HUES64 (cell line): Measurements from ENCODE around the gene DEF6.
"Not testable (repeated sequence)": the region's sequence is repeated elsewhere in the genome, so short reads cannot be mapped to it uniquely, and the experiment has no call there.

Experiments used
- H3K27ac ChIP-seq: 2 replicates; pipeline ENCODE4 v1.7.0; 2013; ENCODE audit warnings: low read depth, low read length, inconsistent platforms
- H3K27me3 ChIP-seq: 2 replicates; pipeline ENCODE4 v1.6.1; 2013; ENCODE audit warnings: mild to moderate bottlenecking, low read length; ENCODE audit not compliant: insufficient read depth
- H3K36me3 ChIP-seq: 2 replicates; pipeline ENCODE4 v1.6.1; 2013; ENCODE audit warnings: mild to moderate bottlenecking, low read length; ENCODE audit not compliant: insufficient read depth
- H3K4me1 ChIP-seq: 2 replicates; pipeline ENCODE4 v1.6.1; 2013; ENCODE audit warnings: mild to moderate bottlenecking, low read length, moderate library complexity; ENCODE audit not compliant: insufficient read depth
- H3K4me3 ChIP-seq: 2 replicates; pipeline ENCODE4 v1.5.1; 2013; ENCODE audit warnings: mild to moderate bottlenecking, low read length, moderate library complexity
- H3K9ac ChIP-seq: 2 replicates; pipeline ENCODE4 v1.6.1; 2013; ENCODE audit warnings: mild to moderate bottlenecking, low read depth, low read length
- H3K9me3 ChIP-seq: 2 replicates; pipeline ENCODE4 v1.6.1; 2013; ENCODE audit warnings: low read depth, low read length; ENCODE audit not compliant: insufficient read depth
- WGBS: fragments of 150-250, 120-280 bp; methylation state at CpG from one replicate; pipeline ENCODE4 v1.1.7; 2013; ENCODE audit warnings: missing lambda C conversion rate; 5-methylcytosine and 5-hydroxymethylcytosine counted together

Gene DEF6

GRCh38 chr6:35298625-35299140 lies 1.1 kb downstream of the DEF6 start:
- H3K4me3 ChIP-seq: no peak overlapping the region
- WGBS: 95% methylated on average over 6 of the region's 6 CpGs
- no peak overlapping the region for H3K9ac ChIP-seq
- H3K4me1 ChIP-seq: peaks cover 21% of the 10 kb centered on the region
- no peak overlapping the region for H3K27ac ChIP-seq
- H3K27me3 ChIP-seq: no peaks in the 10 kb centered on the region
- peaks cover 8% of the 10 kb centered on the region; the same call in 1 of the 2 replicates for H3K36me3 ChIP-seq
- no peaks in the 10 kb centered on the region for H3K9me3 ChIP-seq

GRCh38 chr6:35299674-35300073 lies 2.1 kb downstream of the DEF6 start:
- Histone ChIP-seq H3K36me3 (peaks cover 8% of the 10 kb centered on the region; the same call in 1 of the 2 replicates), H3K4me1 (peaks cover 21% of the 10 kb centered on the region), H3K27me3 (no peaks in the 10 kb centered on the region), H3K27ac (no peak overlapping the region), H3K4me3 (no peak overlapping the region), H3K9me3 (no peaks in the 10 kb centered on the region), H3K9ac (no peak overlapping the region)
- 88% methylated on average over 4 of the region's 4 CpGs for WGBS

- peaks cover 21% of the 10 kb centered on the region for H3K4me1 ChIP-seq
- no peaks in the 10 kb centered on the region for H3K36me3 ChIP-seq
- H3K9me3 ChIP-seq: no peaks in the 10 kb centered on the region
- H3K9ac ChIP-seq: no peak overlapping the region
- H3K4me3 ChIP-seq: no peak overlapping the region
- H3K27me3 ChIP-seq: no peaks in the 10 kb centered on the region
- H3K27ac ChIP-seq: no peak overlapping the region
Measured at GRCh38 chr6:35300848-35301247, 3.2 kb downstream of the DEF6 start.

- peaks cover 16% of the 10 kb centered on the region for H3K4me1 ChIP-seq
- H3K27me3 ChIP-seq: no peaks in the 10 kb centered on the region
- no peaks in the 10 kb centered on the region for H3K36me3 ChIP-seq
- H3K27ac ChIP-seq: no peak overlapping the region
- 34% methylated on average over 6 of the region's 6 CpGs for WGBS
- H3K9me3 ChIP-seq: no peaks in the 10 kb centered on the region
- H3K9ac ChIP-seq: no peak overlapping the region
- no peak overlapping the region for H3K4me3 ChIP-seq
Measured at GRCh38 chr6:35302604-35303241, 5.1 kb downstream of the DEF6 start.

DNA sequence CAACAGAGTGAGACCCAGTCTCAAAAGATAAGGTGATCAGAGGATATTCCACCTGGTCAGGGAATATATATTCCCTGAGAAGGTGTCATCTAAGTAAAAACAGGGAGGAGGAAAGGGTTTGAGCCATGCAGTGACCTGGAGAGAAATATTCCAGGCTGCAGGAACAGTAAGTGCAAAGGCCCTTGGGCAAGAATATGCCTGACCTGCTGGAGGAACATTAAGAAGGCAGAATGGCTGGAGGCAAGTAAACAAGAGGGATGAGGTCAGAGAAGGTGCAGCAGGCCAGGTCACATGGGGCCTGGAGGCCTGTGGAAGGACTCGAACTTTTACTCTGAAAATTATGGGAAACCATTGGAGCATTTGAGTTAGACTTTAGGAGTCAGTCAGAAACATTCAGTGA lies 6.7 kb downstream of the DEF6 start:
- Histone ChIP-seq H3K4me1 (peaks cover 9% of the 10 kb centered on the region), H3K27ac (no peak overlapping the region), H3K36me3 (no peaks in the 10 kb centered on the region), H3K9me3 (no peaks in the 10 kb centered on the region), H3K9ac (no peak overlapping the region), H3K4me3 (no peak overlapping the region), H3K27me3 (no peaks in the 10 kb centered on the region)
- WGBS: 94% methylated on average over 1 of the region's 1 CpG

DNA sequence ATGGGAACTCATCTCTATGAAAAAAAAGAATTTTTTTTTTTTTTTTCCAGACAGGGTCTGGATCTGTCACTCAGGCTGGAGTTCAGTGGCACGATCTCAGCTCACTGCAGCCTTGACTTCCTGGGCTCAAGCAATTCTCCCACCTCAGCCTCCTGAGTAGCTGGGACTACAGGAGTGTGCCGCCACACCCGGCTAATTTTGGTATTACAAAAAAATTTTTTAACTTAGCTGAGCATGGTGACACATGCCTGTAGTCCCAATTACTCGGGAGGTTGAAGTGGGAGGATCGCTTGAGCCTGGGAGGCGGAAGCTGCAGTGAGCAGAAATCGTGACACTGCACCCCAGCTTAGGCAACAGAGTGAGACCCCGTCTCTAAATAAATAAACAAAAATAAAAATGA lies 7.5 kb downstream of the DEF6 start:
- 93% methylated on average over 7 of the region's 8 CpGs for WGBS

GRCh38 chr6:35307138-35307537 lies 9.5 kb downstream of the DEF6 start:
- not testable (repeated sequence) for H3K4me1 ChIP-seq

More for the DNA sequence above, 7.5 kb downstream of the DEF6 start:
- H3K9me3 ChIP-seq: no peaks in the 10 kb centered on the region
- peaks cover 9% of the 10 kb centered on the region for H3K4me1 ChIP-seq
- no peaks in the 10 kb centered on the region for H3K36me3 ChIP-seq
- no peak overlapping the region for H3K4me3 ChIP-seq
- H3K9ac ChIP-seq: no peak overlapping the region
- no peaks in the 10 kb centered on the region for H3K27me3 ChIP-seq
- no peak overlapping the region for H3K27ac ChIP-seq

DNA sequence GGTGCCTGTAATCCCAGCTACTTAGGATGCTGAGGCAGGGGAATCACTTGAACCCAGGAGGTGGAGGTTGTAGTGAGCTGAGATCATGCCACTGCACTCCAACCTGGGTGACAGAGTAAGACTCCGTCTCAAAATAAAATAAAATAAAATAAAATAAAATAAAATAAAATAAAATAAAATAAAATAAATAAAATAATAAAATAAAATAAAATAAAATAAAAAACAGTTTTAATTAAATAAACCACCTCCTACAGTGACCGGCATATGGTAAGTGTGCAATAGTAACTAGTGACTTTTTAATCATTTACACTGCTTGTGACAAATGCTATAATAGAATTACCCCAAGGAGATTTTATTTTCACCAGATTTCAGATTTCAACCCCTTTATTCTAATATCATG lies 10.9 kb downstream of the DEF6 start:
- not testable (repeated sequence) for H3K4me3 ChIP-seq, H3K4me1 ChIP-seq, H3K27ac ChIP-seq, H3K9ac ChIP-seq, H3K27me3 ChIP-seq, H3K9me3 ChIP-seq, H3K36me3 ChIP-seq
- no CpG with 5 or more reads among the region's 2 CpGs for WGBS

More at GRCh38 chr6:35307138-35307537, 9.5 kb downstream of the DEF6 start:
- H3K9me3 ChIP-seq, H3K36me3 ChIP-seq, H3K27ac ChIP-seq, H3K9ac ChIP-seq, H3K27me3 ChIP-seq, H3K4me3 ChIP-seq: not testable (repeated sequence)
- 95% methylated on average over 15 of the region's 15 CpGs for WGBS

- H3K4me1 ChIP-seq: no peaks in the 10 kb centered on the region
- WGBS: 93% methylated on average over 9 of the region's 9 CpGs
- H3K9ac ChIP-seq: no peak overlapping the region
- H3K4me3 ChIP-seq: no peak overlapping the region
- H3K36me3 ChIP-seq: no peaks in the 10 kb centered on the region
- H3K27me3 ChIP-seq: no peaks in the 10 kb centered on the region
- H3K9me3 ChIP-seq: no peaks in the 10 kb centered on the region
- no peak overlapping the region for H3K27ac ChIP-seq
Measured at GRCh38 chr6:35309611-35310264, 12.1 kb downstream of the DEF6 start.

- no peaks in the 10 kb centered on the region for H3K9me3 ChIP-seq
- no peak overlapping the region for H3K27ac ChIP-seq
- H3K4me1 ChIP-seq: no peaks in the 10 kb centered on the region
- no peaks in the 10 kb centered on the region for H3K36me3 ChIP-seq
- 87% methylated on average over 6 of the region's 6 CpGs for WGBS
- no peak overlapping the region for H3K9ac ChIP-seq
- H3K27me3 ChIP-seq: 0 out of 2 replicates have a peak, but pooled peaks cover 3% of the 10 kb centered on the region
- H3K4me3 ChIP-seq: no peak overlapping the region
Measured at GRCh38 chr6:35310265-35310831, 12.7 kb downstream of the DEF6 start.

GRCh38 chr6:35311390-35312075 lies 13.9 kb downstream of the DEF6 start:
- no peak overlapping the region for H3K4me3 ChIP-seq
- H3K4me1 ChIP-seq: no peaks in the 10 kb centered on the region
- H3K9me3 ChIP-seq: no peaks in the 10 kb centered on the region
- H3K36me3 ChIP-seq: no peaks in the 10 kb centered on the region
- no peak overlapping the region for H3K9ac ChIP-seq
- WGBS: 89% methylated on average over 4 of the region's 6 CpGs
- no peak overlapping the region for H3K27ac ChIP-seq
- peaks cover 7% of the 10 kb centered on the region for H3K27me3 ChIP-seq
